H9 (cell line): Measurements from ENCODE around the gene POU2AF3. TPM values are rescaled to one million over a fixed set of nuclear protein-coding genes. Genes with fewer than 3 reads are reported as not detected.

Experiments used
- DNase-seq: peaks from one replicate; pipeline ENCODE4 v3.0.0-alpha.2; 2017
- H2AFZ ChIP-seq: one replicate; pipeline ENCODE4 v1.6.1; 2013; ENCODE audit warnings: mild to moderate bottlenecking, low read length, control low read depth, moderate library complexity
- H2AK5ac ChIP-seq: 2 replicates; pipeline ENCODE4 v1.6.1; 2013; ENCODE audit warnings: low read length, control low read depth, mixed read lengths; ENCODE audit not compliant: insufficient read length
- H2BK120ac ChIP-seq: one replicate; pipeline ENCODE4 v1.6.1; 2013; ENCODE audit warnings: low read depth, mild to moderate bottlenecking, low read length, control low read depth, inconsistent platforms; ENCODE audit not compliant: poor library complexity, severe bottlenecking
- H2BK12ac ChIP-seq: 2 replicates; pipeline ENCODE4 v1.6.1; 2013; ENCODE audit warnings: low read length, control low read depth, mixed read lengths, low read depth; ENCODE audit not compliant: insufficient read length
- H2BK15ac ChIP-seq: 2 replicates; pipeline ENCODE4 v1.6.1; 2013; ENCODE audit warnings: low read depth, low read length, control low read depth
- H2BK20ac ChIP-seq: one replicate; pipeline ENCODE4 v1.6.1; 2013; ENCODE audit warnings: low read depth, mild to moderate bottlenecking, low read length, control low read depth, inconsistent platforms; ENCODE audit not compliant: poor library complexity, severe bottlenecking
- H2BK5ac ChIP-seq: 2 replicates; pipeline ENCODE4 v1.6.1; 2013; ENCODE audit warnings: low read length, control low read depth, mixed read lengths; ENCODE audit not compliant: insufficient read length
- H3K14ac ChIP-seq: 2 replicates; pipeline ENCODE4 v1.6.1; 2013; ENCODE audit warnings: low read length, control low read depth; ENCODE audit not compliant: insufficient read depth
- H3K18ac ChIP-seq: 2 replicates; pipeline ENCODE4 v1.6.1; 2013; ENCODE audit warnings: low read depth, mild to moderate bottlenecking, mixed read lengths, low read length, control low read depth; ENCODE audit not compliant: insufficient read length
- H3K23ac ChIP-seq: 2 replicates; pipeline ENCODE4 v1.6.1; 2013; ENCODE audit warnings: low read length, control low read depth, mixed read lengths, low read depth; ENCODE audit not compliant: insufficient read length
- H3K23me2 ChIP-seq: 2 replicates; pipeline ENCODE4 v1.6.1; 2013; ENCODE audit warnings: low read depth, mild to moderate bottlenecking, mixed read lengths, low read length, control low read depth; ENCODE audit not compliant: insufficient read length, poor library complexity, severe bottlenecking
- H3K27ac ChIP-seq: 2 replicates; pipeline ENCODE4 v1.5.1; 2013; ENCODE audit warnings: low read length, control low read depth, mixed read lengths, low read depth; ENCODE audit not compliant: insufficient read length
- H3K27me3 ChIP-seq: 2 replicates; pipeline ENCODE4 v1.6.1; 2013; ENCODE audit warnings: low read length, control low read depth, inconsistent platforms; ENCODE audit not compliant: insufficient read depth
- H3K4ac ChIP-seq: 2 replicates; pipeline ENCODE4 v1.6.1; 2013; ENCODE audit warnings: low read depth, mild to moderate bottlenecking, control low read depth, inconsistent platforms, low read length, moderate library complexity
- H3K4me1 ChIP-seq: 2 replicates; pipeline ENCODE4 v1.6.1; 2013; ENCODE audit warnings: low read length, control low read depth, inconsistent platforms; ENCODE audit not compliant: insufficient read depth
- H3K4me2 ChIP-seq: 2 replicates; pipeline ENCODE4 v1.6.1; 2013; ENCODE audit warnings: low read length, control low read depth, mixed read lengths; ENCODE audit not compliant: insufficient read length, insufficient read depth
- H3K56ac ChIP-seq: 2 replicates; pipeline ENCODE4 v1.6.1; 2013; ENCODE audit warnings: low read depth, mild to moderate bottlenecking, mixed read lengths, low read length, control low read depth; ENCODE audit not compliant: insufficient read length
- H3K79me1 ChIP-seq: 2 replicates; pipeline ENCODE4 v1.6.1; 2013; ENCODE audit warnings: low read depth, mild to moderate bottlenecking, moderate library complexity, low read length, control low read depth, inconsistent platforms; ENCODE audit not compliant: insufficient read depth, poor library complexity, severe bottlenecking
- H3K79me2 ChIP-seq: 2 replicates; pipeline ENCODE4 v1.6.1; 2013; ENCODE audit warnings: low read length, control low read depth, inconsistent platforms; ENCODE audit not compliant: insufficient read depth
- H3K9ac ChIP-seq: 2 replicates; pipeline ENCODE4 v1.6.1; 2013; ENCODE audit warnings: low read length, control low read depth, mixed read lengths; ENCODE audit not compliant: insufficient read length; ENCODE audit errors: extremely low read depth
- H3K9me3 ChIP-seq: one replicate; pipeline ENCODE4 v1.6.1; 2013; ENCODE audit warnings: low read depth, low read length, inconsistent platforms; ENCODE audit not compliant: control insufficient read depth
- H3T11ph ChIP-seq: one replicate; pipeline ENCODE4 v1.6.1; 2013; ENCODE audit warnings: mild to moderate bottlenecking, low read length, control low read depth, inconsistent platforms
- H4K20me1 ChIP-seq: one replicate; pipeline ENCODE4 v1.6.1; 2013; ENCODE audit not compliant: control insufficient read depth, insufficient read length, insufficient read depth
- H4K5ac ChIP-seq: 2 replicates; pipeline ENCODE4 v1.6.1; 2013; ENCODE audit warnings: low read depth, mild to moderate bottlenecking, mixed read lengths, low read length, control low read depth; ENCODE audit not compliant: insufficient read length
- H4K8ac ChIP-seq: replicated peaks from 2 replicates; pipeline ENCODE4 v1.6.1; 2013; ENCODE audit warnings: low read length, control low read depth, mixed read lengths, low read depth; ENCODE audit not compliant: insufficient read length
- H4K91ac ChIP-seq: 2 replicates; pipeline ENCODE4 v1.6.1; 2013; ENCODE audit warnings: low read depth, mild to moderate bottlenecking, moderate library complexity, mixed read lengths, low read length, control low read depth; ENCODE audit not compliant: insufficient read length
- H3K27ac Mint-ChIP-seq, 3 experiments: 2 replicates in 2 of 3; 3 replicates in 1 of 3; pipeline ENCODE4 v1.8.0; 2020 to 2021; ENCODE audit warnings: mixed read lengths in 3 of 3, mild to moderate bottlenecking in 1 of 3, moderate library complexity in 1 of 3
- H3K27me3 Mint-ChIP-seq: 2 replicates; pipeline ENCODE4 v1.8.0; 2021; ENCODE audit warnings: low read depth, mild to moderate bottlenecking, moderate library complexity, mixed read lengths
- H3K36me3 Mint-ChIP-seq, 3 experiments: 2 replicates in 2 of 3; 3 replicates in 1 of 3; pipeline ENCODE4 v1.8.0; 2020 to 2021; ENCODE audit warnings: low read depth in 3 of 3, mixed read lengths in 3 of 3; ENCODE audit not compliant: insufficient read depth in 1 of 3
- H3K4me1 Mint-ChIP-seq, 2 experiments: 2 replicates each; pipeline ENCODE4 v1.8.0; 2020; ENCODE audit warnings: mixed read lengths in 2 of 2
- H3K4me3 Mint-ChIP-seq, 2 experiments: 2 replicates in 1 of 2; 3 replicates in 1 of 2; pipeline ENCODE4 v1.8.0; 2020 to 2021; ENCODE audit warnings: mild to moderate bottlenecking in 2 of 2, mixed read lengths in 2 of 2, moderate library complexity in 1 of 2
- H3K9me3 Mint-ChIP-seq, 2 experiments: 2 replicates in 1 of 2; 3 replicates in 1 of 2; pipeline ENCODE4 v1.8.0; 2020; ENCODE audit warnings: mild to moderate bottlenecking in 2 of 2, mixed read lengths in 2 of 2, moderate library complexity in 1 of 2
- WGBS: extraction: QIAGEN DNeasy Blood & Tissue Kit; methylation state at CpG from one replicate; pipeline ENCODE4 v1.1.7; 2013; ENCODE audit warnings: missing lambda C conversion rate, low lambda C conversion rate, mixed read lengths; ENCODE audit not compliant: insufficient read length; ENCODE audit errors: extremely low coverage; 5-methylcytosine and 5-hydroxymethylcytosine counted together
- total RNA-seq: library from RNA; stranded (reverse); gene quantifications from 2 replicates; pipeline ENCODE4 v1.2.1, GENCODE V29; 2021
- TF ChIP-seq, protein P1 (sequence below): fragments of 200-600 bp; sonication (generic); conservative IDR thresholded peaks from 3 replicates; pipeline ENCODE4 v1.8.0; 2021; ENCODE audit warnings: antibody characterized with exemption, mild to moderate bottlenecking

Gene POU2AF3
- total RNA-seq, 1 experiment from 2014 or later = 0.52 TPM

DNA sequence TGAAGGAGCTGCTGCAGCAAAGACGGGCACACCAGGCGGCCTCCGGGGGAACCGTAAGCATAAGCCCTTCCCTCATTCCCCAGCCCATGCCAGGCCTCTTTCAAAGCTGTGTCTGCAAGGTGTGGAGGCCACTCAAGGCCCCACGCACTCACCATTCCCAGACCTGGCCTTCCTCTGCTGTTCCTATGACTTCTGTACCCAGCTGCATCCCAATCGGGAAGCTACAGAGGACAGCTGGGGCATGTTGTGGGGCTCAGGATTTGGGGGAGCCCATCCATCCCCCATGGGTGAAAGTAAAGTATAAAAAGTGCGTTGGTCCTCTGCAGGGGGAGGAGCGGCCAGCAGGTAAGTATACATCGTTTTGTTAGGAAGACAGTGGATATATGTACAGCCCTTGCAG lies 2.2 kb downstream of the POU2AF3 start:
- Histone ChIP-seq H4K8ac (no peak overlapping the region), H2AFZ (no peak overlapping the region), H3K79me1 (no peaks in the 10 kb centered on the region), H3K23ac (no peak overlapping the region), H3K14ac (no peak overlapping the region), H3K27me3 (no peaks in the 10 kb centered on the region; the same call in 1 of the 2 replicates), H3K4ac (no peak overlapping the region), H3K56ac (no peak overlapping the region), H2BK12ac (no peak overlapping the region), H3T11ph (no peak overlapping the region), H2AK5ac (no peak overlapping the region), H4K20me1 (no peaks in the 10 kb centered on the region), H3K4me2 (no peak overlapping the region), H3K18ac (no peak overlapping the region), H3K79me2 (no peaks in the 10 kb centered on the region), H3K4me1 (peaks cover 6% of the 10 kb centered on the region; the same call in 1 of the 2 replicates), H4K5ac (no peak overlapping the region), H3K9me3 (no peaks in the 10 kb centered on the region), H3K23me2 (peaks cover 15% of the 10 kb centered on the region), H3K9ac (no peak overlapping the region), H2BK5ac (no peak overlapping the region), H4K91ac (no peak overlapping the region), H2BK20ac (no peak overlapping the region), H3K27ac (no peak overlapping the region), H2BK15ac (no peak overlapping the region), H2BK120ac (no peak overlapping the region)
- H3K36me3 Mint-ChIP-seq = no peaks in the 10 kb centered on the region; a peak in 1 of 7 replicates
- H3K4me3 Mint-ChIP-seq = peak overlapping the region in 1 of 2 experiments; percentile 82; a peak in 2 of 5 replicates
- peaks cover 49% of the 10 kb centered on the region for H3K27me3 Mint-ChIP-seq
- H3K9me3 Mint-ChIP-seq = no peaks in the 10 kb centered on the region
- TF ChIP-seq, protein P1, sequence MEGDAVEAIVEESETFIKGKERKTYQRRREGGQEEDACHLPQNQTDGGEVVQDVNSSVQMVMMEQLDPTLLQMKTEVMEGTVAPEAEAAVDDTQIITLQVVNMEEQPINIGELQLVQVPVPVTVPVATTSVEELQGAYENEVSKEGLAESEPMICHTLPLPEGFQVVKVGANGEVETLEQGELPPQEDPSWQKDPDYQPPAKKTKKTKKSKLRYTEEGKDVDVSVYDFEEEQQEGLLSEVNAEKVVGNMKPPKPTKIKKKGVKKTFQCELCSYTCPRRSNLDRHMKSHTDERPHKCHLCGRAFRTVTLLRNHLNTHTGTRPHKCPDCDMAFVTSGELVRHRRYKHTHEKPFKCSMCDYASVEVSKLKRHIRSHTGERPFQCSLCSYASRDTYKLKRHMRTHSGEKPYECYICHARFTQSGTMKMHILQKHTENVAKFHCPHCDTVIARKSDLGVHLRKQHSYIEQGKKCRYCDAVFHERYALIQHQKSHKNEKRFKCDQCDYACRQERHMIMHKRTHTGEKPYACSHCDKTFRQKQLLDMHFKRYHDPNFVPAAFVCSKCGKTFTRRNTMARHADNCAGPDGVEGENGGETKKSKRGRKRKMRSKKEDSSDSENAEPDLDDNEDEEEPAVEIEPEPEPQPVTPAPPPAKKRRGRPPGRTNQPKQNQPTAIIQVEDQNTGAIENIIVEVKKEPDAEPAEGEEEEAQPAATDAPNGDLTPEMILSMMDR = no peak
- DNase-seq = no peak
- H3K4me1 Mint-ChIP-seq = peaks cover 24 to 43% of the 10 kb centered on the region in 2 experiments
- no peak overlapping the region for H3K27ac Mint-ChIP-seq
- WGBS = no CpG with 5 or more reads among the region's 9 CpGs
